GM18526 (cell line): ENCODE measurements around the gene WASHC3.

Experiments
- POLR2A ChIP-seq: IDR thresholded peaks from 3 replicates; pipeline ENCODE4 v1.6.1; 2011; ENCODE audit not compliant: insufficient read length; ENCODE audit errors: extremely low read depth

WASHC3 gene

GRCh38 chr12:102053062-102053349 is 8.8 kb downstream of the WASHC3 start:
- no peak for TF ChIP-seq POLR2A

- no peak for TF ChIP-seq POLR2A
Measured at GRCh38 chr12:102052192-102053061, 9.4 kb downstream of the WASHC3 start.

GRCh38 chr12:102051431-102051965 is 10.3 kb downstream of the WASHC3 start:
- TF ChIP-seq POLR2A, result no peak

- no peak for TF ChIP-seq POLR2A
Measured at GRCh38 chr12:102050660-102051430, 10.9 kb downstream of the WASHC3 start.

- no peak for TF ChIP-seq POLR2A
Measured at GRCh38 chr12:102043928-102044327, 17.9 kb downstream of the WASHC3 start.

GRCh38 chr12:102033991-102034745 is 27.6 kb downstream of the WASHC3 start:
- TF ChIP-seq POLR2A, result no peak

DNA sequence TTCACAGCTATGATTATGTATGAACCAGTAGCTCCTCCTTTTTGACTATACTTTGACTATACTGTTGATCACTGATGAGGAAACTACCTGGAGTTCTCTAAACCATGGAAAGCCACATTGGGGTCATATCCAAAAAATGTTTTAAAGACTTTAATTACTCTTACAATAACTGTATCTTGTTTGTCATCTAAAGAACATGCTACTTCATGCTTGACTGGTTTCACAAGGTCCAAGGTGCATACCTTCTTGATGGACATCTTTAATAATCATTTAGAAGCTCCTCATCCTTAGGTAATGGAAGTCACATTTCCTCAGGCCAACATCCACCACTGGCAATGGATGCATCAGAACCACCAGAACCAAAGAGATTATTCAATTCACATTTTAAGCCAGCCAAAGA is 29.9 kb downstream of the WASHC3 start:
- no peak for TF ChIP-seq POLR2A

GRCh38 chr12:102029141-102029540 is 32.6 kb downstream of the WASHC3 start:
- TF ChIP-seq POLR2A, result no peak

DNA sequence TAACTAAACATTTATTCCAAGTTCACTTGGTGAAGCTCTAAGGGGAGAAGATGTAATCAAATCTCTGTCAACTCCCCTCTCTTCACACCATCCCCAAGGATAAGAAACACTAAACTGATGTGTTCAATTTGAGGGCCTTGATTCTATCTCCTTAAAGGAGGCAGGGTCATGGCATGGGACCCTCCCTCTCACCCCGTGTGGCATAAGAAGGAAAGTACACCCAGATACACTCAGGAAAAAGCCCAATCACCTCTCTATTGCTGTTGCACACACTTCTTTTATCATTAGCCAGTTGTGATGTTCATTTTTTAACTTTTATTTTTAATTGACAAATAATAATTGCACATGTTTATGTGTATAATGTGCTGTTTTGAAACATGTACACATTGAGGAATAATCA is 35.1 kb downstream of the WASHC3 start:
- TF ChIP-seq POLR2A, result no peak

- no peak for TF ChIP-seq POLR2A
Measured at GRCh38 chr12:102024765-102025164, 37.0 kb downstream of the WASHC3 start.

DNA sequence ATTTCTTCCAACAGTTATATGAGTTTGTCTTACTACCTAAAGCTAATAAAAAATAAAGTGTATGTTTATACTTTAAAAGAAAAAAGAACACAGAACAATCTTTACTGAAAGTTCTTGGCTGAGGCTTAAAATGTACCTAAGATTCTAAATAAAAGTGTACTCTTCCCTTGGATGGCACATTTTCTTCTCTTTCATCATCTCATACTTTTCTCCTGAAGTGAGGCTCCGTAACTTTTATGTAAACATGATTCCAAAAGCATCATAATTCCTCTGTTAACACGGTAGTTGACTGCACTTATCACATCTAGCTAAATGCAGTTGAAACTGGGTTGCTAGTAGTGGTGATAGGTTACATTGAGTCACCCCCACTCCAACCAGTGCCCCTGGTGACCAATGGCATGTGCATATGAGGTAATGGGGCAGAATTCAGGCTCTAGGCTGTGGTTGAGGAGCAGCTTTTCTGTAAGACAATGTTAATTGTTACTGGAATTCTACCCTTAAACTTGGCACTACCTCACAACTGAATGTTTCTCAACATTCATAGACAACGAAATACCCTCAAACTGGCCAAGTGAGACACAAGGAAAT is 38.4 kb downstream of the WASHC3 start:
- no peak for TF ChIP-seq POLR2A

DNA sequence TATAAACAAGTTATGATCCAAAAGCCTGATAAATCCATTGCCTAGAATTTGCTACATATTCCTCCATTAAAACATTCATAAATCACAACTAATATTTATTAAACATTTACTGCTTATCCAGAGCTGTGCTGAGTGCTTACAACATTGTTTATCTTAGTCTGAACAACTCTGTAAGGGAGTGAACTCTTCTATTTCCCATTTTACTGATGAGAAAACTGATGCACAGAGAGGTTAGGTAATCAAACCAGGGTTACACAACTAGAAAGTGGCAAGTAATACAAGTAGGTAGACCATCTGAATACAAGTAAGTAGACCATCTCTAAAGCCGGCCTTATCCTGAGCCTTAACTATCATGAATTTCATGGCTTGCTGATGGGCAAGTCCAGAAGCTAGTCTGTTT is 39.5 kb downstream of the WASHC3 start:
- TF ChIP-seq POLR2A, result no peak

DNA sequence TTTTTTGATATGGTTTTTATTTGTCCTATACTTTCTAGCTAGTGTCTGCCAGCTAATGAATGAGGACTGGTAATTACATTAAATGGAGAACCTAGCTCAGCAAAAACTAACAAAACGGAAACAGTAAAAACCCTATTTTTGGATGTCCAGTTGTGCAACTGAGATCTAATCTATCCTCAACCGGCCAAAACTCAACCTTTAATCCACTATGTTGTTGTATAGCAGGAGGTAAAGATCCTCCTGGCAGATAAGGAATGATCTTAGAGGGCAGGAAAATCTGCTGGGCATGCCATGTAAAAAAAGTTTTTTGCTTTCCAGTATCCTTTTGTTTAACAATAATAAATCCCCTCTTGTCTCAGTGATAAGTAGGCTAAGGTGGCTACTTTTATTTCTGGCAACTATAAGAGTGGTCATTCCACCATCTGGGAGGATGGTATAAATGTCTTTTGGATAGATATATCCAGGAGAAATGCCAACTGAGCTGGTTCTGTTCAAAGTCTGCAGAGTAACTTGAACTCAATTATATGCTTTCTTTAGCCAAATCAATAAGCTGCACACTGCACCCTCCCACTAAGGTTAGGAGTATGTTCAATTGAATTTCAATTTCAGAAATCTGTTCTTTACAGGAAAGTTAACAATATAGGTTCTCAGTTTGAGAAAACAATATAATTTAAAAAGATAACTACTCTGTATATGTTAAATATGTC is 40.1 kb downstream of the WASHC3 start:
- TF ChIP-seq POLR2A, result no peak

DNA sequence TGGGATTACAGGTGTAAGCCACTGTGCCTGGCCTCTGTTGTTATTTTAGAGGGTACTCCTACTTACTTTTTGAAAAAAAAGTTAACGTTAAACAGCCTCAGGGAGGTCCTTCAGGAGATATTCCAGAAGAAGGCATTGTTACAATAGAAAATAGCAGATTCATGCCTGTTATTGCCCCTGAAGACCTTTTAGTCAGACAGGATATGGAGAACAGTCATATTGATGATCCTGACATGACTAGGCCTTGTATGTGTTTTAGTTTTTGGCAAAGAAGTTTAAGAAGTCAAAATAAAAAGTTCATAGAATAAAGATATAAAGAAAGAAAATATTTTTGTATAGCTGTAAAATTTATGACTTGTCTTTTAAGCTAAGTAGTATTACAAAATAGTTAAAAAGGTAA is 45.3 kb downstream of the WASHC3 start:
- no peak for TF ChIP-seq POLR2A
